Dermis microvascular lymphatic vessel endothelial cell (primary cell): ENCODE data around the gene SMPD4. TPM values are rescaled to one million over a fixed set of nuclear protein-coding genes. Genes with fewer than 3 reads are reported as not detected.
"Not testable (repeated sequence)": the region's sequence is repeated elsewhere in the genome, so short reads cannot be mapped to it uniquely, and the experiment has no call there.

Experiments
- DNase-seq, 2 donors: peaks; one replicate each; pipeline versions ENCODE4 v3.0.0 to v3.0.0-alpha.2; 2010; ENCODE audit warnings: low read depth in 2 of 2
- total RNA-seq: library from RNA; depleted of rRNA; stranded (reverse); fragments of >200 nt; gene quantifications from 2 replicates; pipeline ENCODE4 v1.2.1, GENCODE V29; 2014

SMPD4 gene, protein sequence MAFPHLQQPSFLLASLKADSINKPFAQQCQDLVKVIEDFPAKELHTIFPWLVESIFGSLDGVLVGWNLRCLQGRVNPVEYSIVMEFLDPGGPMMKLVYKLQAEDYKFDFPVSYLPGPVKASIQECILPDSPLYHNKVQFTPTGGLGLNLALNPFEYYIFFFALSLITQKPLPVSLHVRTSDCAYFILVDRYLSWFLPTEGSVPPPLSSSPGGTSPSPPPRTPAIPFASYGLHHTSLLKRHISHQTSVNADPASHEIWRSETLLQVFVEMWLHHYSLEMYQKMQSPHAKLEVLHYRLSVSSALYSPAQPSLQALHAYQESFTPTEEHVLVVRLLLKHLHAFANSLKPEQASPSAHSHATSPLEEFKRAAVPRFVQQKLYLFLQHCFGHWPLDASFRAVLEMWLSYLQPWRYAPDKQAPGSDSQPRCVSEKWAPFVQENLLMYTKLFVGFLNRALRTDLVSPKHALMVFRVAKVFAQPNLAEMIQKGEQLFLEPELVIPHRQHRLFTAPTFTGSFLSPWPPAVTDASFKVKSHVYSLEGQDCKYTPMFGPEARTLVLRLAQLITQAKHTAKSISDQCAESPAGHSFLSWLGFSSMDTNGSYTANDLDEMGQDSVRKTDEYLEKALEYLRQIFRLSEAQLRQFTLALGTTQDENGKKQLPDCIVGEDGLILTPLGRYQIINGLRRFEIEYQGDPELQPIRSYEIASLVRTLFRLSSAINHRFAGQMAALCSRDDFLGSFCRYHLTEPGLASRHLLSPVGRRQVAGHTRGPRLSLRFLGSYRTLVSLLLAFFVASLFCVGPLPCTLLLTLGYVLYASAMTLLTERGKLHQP
- total RNA-seq = 10.4 and 15.7 TPM in 2 replicates

DNA sequence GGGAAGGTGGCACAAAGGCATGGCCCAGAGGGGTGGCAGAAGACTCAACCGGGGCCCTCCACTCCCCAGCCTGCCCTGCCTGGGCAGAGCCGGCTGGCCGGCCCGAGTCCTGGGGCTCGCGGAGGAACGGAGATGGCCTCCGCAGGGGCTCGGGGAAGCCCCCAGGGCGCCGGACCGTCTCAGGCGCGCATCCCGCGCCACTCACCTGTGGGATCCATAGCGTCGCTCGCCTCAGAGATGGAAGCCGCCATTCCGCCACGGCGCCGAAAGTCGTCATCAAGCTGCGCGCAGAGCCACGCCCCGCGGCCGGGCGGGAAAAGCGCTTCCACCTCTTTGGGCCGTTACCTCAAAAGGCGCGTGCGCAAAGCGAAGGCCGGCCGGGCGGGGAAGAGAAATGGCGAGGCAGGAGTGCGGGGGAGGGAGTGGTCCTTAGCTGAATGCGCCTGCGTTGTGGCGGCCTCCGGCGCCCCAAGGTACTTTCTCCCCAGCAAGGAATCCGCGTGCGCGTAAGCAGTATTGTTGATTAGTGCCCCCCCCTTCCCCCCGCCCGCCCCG lies at the start of gene SMPD4:
TSS of gene SMPD4 (minus strand) at position 278 of the 555 bp plus-strand sequence. CDS start 5,010 bp downstream, outside the sequence.
- peak; percentile 89 to 95 for DNase-seq

DNA sequence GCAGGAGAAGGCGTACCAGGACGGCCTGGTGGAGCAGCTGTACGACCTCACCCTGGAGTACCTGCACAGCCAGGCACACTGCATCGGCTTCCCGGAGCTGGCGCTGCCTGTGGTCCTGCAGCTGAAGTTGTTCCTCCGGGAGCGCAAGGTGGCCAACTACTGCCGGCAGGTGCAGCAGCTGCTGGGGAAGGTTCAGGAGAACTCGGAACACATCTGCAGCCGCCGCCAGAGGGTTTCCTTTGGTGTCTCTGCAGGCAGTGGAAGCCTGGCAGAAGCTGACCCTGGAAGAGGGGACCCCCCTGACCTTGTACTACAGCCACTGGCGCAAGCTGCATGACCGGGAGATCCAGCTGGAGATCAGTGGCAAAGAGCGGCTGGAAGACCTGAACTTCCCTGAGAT lies 49.5 kb upstream of the SMPD4 start:
- DNase-seq = not testable (repeated sequence)

DNA sequence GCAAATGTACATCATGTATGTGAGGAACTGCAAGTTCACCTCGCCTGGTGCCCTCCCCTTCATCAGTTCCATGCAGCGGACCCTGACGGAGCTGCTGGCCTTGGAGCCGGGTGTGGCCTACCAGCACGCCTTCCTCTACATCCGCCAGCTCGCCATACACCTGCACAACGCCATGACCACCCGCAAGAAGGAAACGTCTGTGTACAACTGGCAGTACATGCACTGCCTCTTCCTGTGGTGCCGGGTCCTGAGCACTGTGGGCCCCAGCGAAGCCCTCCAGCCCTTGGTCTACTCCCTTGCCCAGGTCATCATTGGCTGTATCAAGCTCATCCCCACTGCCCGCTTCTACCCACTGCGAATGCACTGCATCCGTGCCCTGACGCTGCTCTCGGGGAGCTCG lies 49.0 kb upstream of the SMPD4 start:
- not testable (repeated sequence) for DNase-seq

DNA sequence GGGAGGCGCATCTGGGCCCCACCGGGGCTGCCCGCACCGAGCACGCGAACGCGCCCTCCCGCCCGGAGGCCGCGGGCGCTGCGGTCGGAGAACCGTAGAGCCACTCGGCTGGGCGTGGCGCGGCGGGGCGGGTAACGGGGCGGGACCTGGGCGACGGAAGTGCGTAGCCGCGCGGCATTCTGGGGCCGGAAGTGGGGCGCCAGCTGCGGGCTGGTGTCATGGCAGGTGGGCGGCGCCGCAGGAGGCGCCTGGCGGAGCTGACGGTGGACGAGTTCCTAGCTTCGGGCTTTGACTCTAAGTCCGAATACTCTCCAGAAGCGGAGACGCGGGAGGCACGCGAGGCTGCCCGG lies 47.7 kb upstream of the SMPD4 start:
- DNase-seq = peak; percentile 3 to 11

DNA sequence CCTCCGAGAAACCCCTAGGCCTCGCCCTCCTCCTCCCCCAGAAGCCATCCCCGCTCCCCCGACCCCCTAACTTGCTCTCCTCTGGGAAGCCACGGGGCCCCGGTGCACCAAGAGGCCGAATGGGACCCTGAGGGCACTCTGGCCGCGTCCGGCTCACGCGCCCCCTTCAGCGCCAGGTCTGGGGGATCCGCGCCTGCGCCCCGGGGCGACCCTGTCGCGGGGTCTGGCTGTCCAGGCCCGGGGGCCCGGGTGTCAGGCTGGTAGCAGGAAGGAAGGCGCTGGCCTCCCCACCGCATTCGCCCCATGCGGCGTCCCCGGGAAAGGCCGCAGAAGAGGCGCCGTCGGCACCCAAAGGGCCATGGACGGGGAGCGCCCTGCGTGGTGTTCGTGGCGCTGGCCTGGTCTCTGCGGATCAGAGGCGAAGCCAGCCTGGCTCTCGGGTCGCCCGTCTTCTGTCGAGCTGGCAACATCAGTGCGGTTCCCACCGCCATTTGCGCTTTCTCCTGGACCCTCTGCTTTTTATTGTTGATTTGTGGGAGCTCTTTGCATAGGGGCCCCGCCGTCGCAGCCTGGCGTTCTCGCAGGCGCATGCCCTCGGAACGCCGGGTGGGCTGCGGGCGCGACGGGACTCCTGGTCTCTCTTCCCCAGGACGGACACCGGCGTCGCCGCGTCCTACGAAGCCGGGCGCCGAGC lies 47.2 kb upstream of the SMPD4 start:
- DNase-seq = not testable (repeated sequence)

DNA sequence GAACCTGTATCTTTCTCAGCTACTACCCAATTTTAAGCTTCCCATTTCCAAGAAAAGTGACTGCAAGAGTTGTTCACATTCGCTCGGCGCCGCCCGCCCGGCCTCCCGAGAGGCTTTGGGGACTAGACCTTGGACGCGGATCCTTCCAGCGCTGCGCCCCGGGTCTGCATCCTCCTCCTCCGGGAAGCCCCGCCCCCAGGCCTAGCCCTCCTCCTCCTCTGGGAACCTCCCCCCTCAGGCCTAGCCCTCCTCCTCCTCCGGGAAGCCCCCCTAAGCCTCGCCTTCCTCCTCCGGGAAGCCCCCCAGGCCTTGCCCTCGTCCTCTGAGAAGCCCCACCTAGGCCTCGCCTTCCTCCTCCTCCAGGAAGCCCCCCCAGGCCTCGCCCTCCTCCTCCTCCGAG lies 46.6 kb upstream of the SMPD4 start:
- not testable (repeated sequence) for DNase-seq

DNA sequence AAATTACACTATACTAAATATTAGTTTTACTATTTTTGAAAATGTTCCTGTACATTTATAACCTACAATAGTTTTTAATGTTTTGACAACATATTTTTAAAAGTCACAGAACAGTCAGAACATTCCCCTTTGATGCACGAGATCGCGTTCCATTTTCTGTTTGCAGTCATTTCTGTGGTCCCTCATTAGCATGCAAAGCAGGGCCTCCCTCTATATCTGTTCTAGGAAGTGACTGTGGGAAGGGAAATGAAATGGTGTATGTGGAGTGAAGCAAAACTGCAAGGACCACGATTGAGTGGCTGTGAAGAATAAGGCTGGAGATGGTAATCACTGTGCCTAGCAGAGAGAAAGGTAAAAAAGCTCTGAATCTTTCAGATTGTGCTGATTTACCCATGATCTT lies 41.1 kb upstream of the SMPD4 start:
- DNase-seq = not testable (repeated sequence)

DNA sequence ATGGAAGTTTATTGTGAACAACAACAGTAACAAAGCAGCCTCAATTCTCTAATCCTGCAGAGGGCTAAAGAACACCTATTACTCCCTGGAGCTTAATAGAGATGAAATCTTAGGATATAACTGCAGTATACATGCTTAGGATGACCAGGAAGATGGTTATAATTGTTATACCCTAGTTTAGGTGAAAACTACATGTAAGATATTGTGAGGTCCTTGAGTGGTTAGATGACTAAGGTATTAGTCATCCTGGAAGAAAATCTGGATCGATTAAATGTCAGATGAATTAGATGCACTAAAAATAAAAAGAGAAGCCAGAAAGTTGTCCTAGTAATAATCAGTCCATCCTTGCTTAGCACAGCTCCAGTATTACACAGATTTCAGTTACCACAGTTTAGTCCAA lies 39.1 kb upstream of the SMPD4 start:
- not testable (repeated sequence) for DNase-seq

DNA sequence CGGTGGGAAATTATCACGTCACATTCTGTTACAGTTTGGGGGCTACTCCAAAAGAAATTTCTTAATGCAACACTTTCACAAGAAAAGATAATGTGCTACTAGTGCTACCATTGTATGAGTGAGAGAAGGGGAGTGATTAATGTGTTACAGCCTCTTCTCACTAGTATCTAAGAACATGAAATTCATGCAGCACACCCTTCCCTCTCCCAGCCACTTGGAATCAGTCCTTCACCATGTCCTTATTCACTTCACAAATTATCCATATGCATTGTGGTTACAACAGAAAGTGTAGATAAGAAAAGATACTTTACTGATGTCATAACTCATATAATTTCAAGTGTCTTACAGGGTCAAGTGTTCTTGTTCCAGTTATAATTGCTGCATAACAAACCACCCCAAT lies 37.7 kb upstream of the SMPD4 start:
- not testable (repeated sequence) for DNase-seq

DNA sequence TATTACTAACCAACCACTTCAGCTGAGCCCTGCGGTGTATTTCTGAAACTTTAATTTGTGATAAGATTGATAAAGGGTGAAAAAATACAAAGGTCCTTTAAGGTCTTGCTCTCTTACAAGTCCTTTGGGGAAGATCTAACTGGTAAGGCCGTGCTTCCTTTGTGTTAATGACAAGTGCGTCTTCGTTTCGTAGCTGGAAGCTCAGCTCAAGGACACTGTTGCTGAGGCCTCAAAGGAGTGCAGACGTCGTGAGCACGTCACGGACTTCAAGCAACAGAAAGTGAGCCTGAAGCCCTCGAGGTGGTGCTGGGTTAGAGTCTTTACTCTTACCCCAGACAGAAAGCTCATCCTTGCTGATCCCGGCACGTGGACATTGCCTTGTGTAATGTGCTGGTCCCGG lies 25.6 kb upstream of the SMPD4 start:
- DNase-seq = not testable (repeated sequence)

DNA sequence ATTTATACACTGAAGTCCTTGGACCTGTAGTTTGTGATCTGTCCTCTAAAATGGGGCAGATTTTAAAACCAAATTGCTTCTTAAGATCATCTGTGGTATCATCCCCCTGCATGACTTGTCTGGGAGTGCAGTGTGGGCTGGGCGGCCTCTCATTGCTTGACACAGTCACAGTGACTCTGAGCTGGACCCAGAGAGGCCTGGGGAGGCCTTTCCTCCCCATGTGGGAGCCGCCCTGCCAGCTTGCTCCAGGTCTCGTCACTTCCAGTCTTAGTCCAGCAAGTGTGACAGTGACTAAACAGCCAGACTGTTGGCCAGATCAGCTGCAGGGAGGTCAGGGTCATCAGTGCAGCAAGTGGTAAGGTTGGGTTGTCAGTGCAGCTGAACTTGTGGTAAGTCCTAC lies 21.7 kb upstream of the SMPD4 start:
- DNase-seq = not testable (repeated sequence)

DNA sequence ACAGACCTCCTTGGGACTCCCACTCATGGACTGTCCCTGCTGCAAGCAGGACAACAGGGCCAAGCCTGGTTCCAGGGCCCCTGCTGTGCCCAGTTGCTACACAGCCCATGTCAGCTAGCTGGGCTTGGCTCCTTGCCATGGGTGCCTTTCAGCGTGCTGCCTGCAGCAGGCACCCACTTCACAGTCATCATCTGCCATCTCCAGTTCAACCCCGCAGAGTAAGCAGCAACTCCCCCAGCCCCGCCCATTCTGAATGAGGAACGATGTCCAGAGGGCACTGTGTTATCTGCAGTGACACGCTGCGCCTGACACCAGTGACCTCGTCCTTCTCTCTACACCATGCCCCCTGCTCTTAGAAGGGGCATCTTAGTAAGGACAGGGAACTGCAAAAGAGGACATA lies 21.1 kb upstream of the SMPD4 start:
- DNase-seq = not testable (repeated sequence)

DNA sequence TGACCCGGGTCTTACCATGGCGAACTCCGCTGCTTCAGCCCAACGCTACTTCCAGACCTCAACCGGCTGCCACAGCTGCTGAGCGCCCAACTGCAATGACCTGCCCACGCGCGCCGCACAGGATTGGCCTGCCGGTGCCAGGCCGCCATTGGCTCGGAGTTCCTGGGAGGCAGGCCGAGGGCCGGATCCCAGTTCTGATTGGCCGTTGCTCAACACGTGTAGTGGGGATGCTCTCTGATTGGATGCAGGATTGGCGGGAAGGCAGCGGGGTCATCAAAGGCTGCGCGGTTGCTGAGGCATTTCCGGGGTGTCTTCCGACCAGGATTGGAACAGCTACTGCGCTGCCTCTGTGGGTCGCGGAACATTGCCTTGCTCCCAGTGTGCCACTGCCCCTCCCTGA lies 16.9 kb upstream of the SMPD4 start, which contains the start of gene TUBA3E:
TSS of gene TUBA3E (minus strand) at position 97 of the 400 bp plus-strand sequence. CDS start at position 18, 79 bp downstream.
- no peak for DNase-seq

DNA sequence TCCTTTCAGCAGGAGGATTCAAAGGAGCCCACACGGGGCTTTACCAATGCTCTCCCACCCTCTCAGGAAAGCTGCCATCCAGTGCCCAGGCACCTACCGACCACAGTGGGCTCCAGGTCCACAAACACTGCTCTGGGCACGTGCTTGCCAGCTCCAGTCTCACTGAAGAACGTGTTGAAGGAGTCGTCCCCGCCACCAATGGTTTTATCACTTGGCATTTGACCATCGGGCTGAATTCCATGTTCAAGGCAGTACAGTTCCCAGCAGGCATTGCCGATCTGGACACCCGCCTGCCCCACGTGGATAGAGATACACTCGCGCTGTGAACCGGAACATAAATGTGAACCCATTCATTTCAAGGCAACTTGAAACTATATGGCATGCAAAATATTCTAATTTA lies 14.7 kb upstream of the SMPD4 start:
- DNase-seq = not testable (repeated sequence)

DNA sequence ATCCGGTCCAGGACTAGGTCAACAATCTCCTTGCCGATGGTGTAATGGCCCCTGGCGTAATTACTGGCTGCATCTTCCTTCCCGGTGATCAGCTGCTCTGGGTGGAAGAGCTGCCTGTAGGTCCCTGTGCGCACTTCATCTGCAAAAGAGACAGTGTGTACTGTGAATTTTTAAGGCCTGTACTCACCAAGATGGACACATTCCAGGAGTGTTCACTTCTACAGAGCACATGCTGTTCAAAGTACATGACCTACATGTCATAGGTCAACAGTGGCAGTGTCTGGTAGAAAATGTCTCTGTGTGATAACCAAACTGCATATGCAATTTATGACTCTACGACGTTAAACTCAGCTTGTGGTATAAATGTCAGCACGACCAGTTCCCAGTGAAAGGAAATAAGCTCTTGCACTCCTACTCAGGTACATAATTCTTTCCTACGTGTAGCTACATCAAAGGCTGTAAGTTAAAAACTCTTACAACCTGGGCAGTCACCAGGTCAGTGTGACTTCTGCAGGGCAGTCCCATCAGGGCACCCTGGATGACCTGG lies 13.8 kb upstream of the SMPD4 start:
- not testable (repeated sequence) for DNase-seq

DNA sequence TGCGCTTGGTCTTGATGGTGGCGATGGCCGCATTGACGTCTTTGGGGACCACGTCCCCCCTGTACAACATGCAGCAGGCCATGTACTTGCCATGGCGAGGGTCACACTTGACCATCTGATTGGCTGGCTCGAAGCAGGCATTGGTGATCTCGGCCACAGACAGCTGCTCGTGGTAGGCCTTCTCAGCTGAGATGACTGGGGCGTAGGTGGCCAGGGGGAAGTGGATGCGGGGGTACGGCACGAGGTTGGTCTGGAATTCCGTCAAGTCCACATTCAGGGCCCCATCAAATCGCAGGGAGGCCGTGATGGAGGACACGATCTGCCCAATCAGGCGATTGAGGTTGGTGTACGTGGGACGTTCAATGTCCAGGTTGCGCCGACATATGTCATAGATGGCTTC lies 12.4 kb upstream of the SMPD4 start:
- DNase-seq = not testable (repeated sequence)

DNA sequence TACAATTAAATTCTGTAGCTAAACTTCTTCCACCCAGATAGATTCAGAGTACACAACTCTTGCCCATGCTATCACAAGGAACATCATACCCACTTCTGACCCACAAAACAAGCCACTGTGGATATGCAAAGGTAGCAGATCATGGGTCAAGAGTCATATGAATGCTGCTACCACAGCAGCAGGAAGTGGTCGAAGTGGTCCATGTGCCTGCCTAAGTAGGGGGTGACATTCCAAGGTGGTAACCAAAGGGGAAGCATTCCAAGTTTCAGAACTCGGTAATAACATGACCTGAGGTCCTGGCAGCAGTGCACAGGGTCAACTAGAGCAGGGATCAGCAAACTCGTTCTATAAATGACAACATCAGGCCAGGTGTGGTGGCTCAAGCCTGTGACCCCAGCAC lies 11.0 kb upstream of the SMPD4 start:
- not testable (repeated sequence) for DNase-seq

DNA sequence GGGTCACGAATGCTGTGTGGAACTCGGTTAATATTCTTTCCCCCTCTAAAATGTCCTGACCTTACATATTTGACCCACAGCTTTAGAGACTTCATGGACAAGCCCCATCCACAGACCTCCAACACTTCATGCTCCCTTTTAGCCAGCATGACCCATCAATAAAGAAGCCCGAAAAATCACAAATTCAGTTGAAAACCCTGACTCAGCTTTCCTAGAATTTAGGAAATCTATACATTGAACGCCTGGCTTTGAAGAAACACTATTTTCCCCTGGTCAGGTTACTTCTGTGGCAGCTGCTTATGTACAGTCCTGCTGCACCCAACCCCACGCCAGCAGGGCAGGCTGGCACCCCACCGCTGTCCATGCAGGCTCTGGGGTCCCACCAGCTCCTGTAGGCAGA lies 9.9 kb upstream of the SMPD4 start:
- DNase-seq = not testable (repeated sequence)

DNA sequence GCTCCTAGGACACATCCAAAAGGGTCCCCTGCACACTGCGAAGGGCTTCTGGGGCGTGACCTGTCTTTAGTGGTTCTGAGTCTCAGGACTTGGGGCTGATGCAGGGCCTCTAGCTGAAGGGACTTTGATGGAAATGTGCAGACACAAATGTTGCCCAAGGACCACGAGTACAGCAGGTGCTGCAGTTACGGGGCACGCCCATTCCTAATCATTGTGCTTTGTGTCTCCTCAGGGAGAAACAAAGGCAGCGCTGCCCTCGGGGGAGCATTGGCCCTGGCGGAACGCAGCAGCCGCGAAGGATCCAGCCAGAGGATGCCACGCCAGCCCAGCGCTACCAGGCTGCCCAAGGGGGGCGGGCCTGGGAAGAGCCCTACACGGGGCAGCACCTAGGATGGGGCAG lies 8.8 kb upstream of the SMPD4 start:
- no peak for DNase-seq

DNA sequence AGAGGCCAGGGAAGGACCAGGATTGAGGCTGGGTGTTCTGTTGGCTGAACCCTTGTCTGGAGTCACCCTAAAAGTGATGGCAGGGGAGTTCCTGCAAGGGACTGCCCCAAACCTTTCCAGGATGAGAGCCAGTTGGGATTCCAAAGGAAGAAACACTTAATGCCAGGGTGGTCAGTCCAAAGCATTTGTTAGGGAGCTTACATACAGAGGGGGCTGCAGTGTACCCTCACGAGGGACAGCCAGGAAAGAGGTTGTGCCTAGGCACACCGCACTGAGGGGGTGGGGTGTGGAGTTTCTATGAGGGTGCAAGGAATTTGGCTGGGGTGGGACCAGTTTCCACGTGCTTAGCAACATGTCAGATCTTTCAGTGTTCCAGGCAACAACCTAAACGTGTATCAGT lies 7.6 kb upstream of the SMPD4 start:
- not testable (repeated sequence) for DNase-seq
